HCT116 (cell line): ENCODE measurements around the gene ZNRF3. TPM values are rescaled to one million over a fixed set of nuclear protein-coding genes. Genes with fewer than 3 reads are reported as not detected.

Source experiments
- ATAC-seq: fragments of 200-7000 bp; cut with Tn5 transposase; 2 replicates; pipeline ENCODE4 v1.9.1; 2020; ENCODE audit warnings: mild to moderate bottlenecking, moderate library complexity
- BruUV-seq: library from RNA; stranded (reverse); fragments of 400-500 nt; replicated peaks from 2 replicates; lab custom pipeline; 2021; lab: Mats Ljungman, UMichigan
- CTCF ChIA-PET: fragments of 300-600 bp; sonication (Branson Sonifier 250); formaldehyde crosslinking; loops from one replicate; lab custom pipeline; 2021; ENCODE audit warnings: antibody characterized with exemption; lab: Charles Lee
- POLR2A ChIA-PET: fragments of 300-600, 350-600 bp; sonication (Branson Sonifier 250); formaldehyde crosslinking; loops from one replicate; lab custom pipeline; 2021; ENCODE audit warnings: antibody characterized with exemption; lab: Charles Lee
- RAD21 ChIA-PET, 2 experiments: fragments of 300-600 bp; sonication (Branson Sonifier 250); formaldehyde crosslinking; loops; one replicate each; lab custom pipeline; 2023; ENCODE audit warnings: low total read pairs in 2 of 2; ENCODE audit not compliant: uncharacterized antibody in 2 of 2, unreplicated experiment in 2 of 2, low non-redundant PET in 1 of 2; lab: Charles Lee
- DNase-seq: peaks from one replicate; pipeline ENCODE4 v3.0.0-alpha.2; 2010; ENCODE audit warnings: low read depth, low spot score
- H2AFZ ChIP-seq: fragments of 200-600 bp; shearing (Covaris generic), sonication (generic); 2 replicates; pipeline ENCODE4 v1.6.1; 2017; ENCODE audit warnings: low read depth, mixed run types, mixed read lengths, antibody characterized with exemption, low read length; ENCODE audit not compliant: poor library complexity, severe bottlenecking
- H3K27ac ChIP-seq: 2 replicates; pipeline ENCODE4 v1.5.1; 2012; ENCODE audit warnings: low read depth, low read length
- H3K27me3 ChIP-seq: fragments of 200-600 bp; sonication (generic); 2 replicates; pipeline ENCODE4 v1.6.1; 2016; ENCODE audit warnings: mixed run types, low read length, mixed read lengths; ENCODE audit not compliant: insufficient read depth
- H3K36me3 ChIP-seq, 2 experiments: fragments of 200-500 bp in 1 of 2; fragments of 200-600 bp in 1 of 2; sonication (Bioruptor generic) in 1 of 2; sonication (generic) in 1 of 2; 2 replicates each; pipeline versions ENCODE4 v1.5.1 to v1.6.1; 2014 to 2016; ENCODE audit warnings: low read length in 2 of 2, inconsistent platforms in 1 of 2, mixed read lengths in 1 of 2, mixed run types in 1 of 2; ENCODE audit not compliant: insufficient read depth in 2 of 2, control insufficient read depth in 1 of 2
- H3K4me1 ChIP-seq, 2 experiments: fragments of 200-600 bp in 1 of 2; sonication (generic) in 1 of 2; 2 replicates each; pipeline versions ENCODE4 v1.5.1 to v1.6.1; 2012 to 2017; ENCODE audit warnings: low read length in 2 of 2, inconsistent platforms in 1 of 2, mild to moderate bottlenecking in 1 of 2, mixed read lengths in 1 of 2, mixed run types in 1 of 2, moderate library complexity in 1 of 2; ENCODE audit not compliant: insufficient read depth in 2 of 2, control insufficient read depth in 1 of 2
- H3K4me2 ChIP-seq: fragments of 200-600 bp; sonication (generic); 2 replicates; pipeline ENCODE4 v1.6.1; 2017; ENCODE audit warnings: mixed run types, low read length, mixed read lengths
- H3K4me3 ChIP-seq, 2 experiments: fragments of 200-600 bp in 1 of 2; sonication (generic) in 1 of 2; replicated peaks in 1 of 2; 2 replicates each; pipeline ENCODE4 v1.5.1; 2011 to 2016; ENCODE audit warnings: low read length in 2 of 2, control low read depth in 1 of 2, low read depth in 1 of 2, mild to moderate bottlenecking in 1 of 2, mixed read lengths in 1 of 2, mixed run types in 1 of 2
- H3K79me2 ChIP-seq: fragments of 200-600 bp; sonication (generic); 2 replicates; pipeline ENCODE4 v1.6.1; 2017; ENCODE audit warnings: mild to moderate bottlenecking, mixed run types, low read length, moderate library complexity, mixed read lengths; ENCODE audit not compliant: insufficient read depth
- H3K9ac ChIP-seq: fragments of 200-600 bp; sonication (generic); 2 replicates; pipeline ENCODE4 v1.6.1; 2016; ENCODE audit warnings: low read length, mixed read lengths
- H3K9me2 ChIP-seq: fragments of 200-600 bp; sonication (generic), shearing (Covaris generic); 2 replicates; pipeline ENCODE4 v1.6.1; 2017; ENCODE audit warnings: mixed run types, mild to moderate bottlenecking, moderate library complexity; ENCODE audit not compliant: insufficient read depth
- H3K9me3 ChIP-seq, 2 experiments: fragments of 200-500 bp in 1 of 2; fragments of 200-600 bp in 1 of 2; sonication (Bioruptor generic) in 1 of 2; sonication (generic) in 1 of 2; 2 replicates each; pipeline ENCODE4 v1.6.1; 2014 to 2017; ENCODE audit warnings: low read length in 2 of 2, mixed read lengths in 2 of 2, inconsistent platforms in 1 of 2, low read depth in 1 of 2, mild to moderate bottlenecking in 1 of 2, mixed run types in 1 of 2, moderate library complexity in 1 of 2; ENCODE audit not compliant: control insufficient read depth in 1 of 2, insufficient read depth in 1 of 2
- H4K20me1 ChIP-seq: fragments of 200-600 bp; sonication (generic), shearing (Covaris generic); 2 replicates; pipeline ENCODE4 v1.6.1; 2017; ENCODE audit warnings: mixed run types, mild to moderate bottlenecking, moderate library complexity; ENCODE audit not compliant: insufficient read depth
- ATF3 ChIP-seq: IDR thresholded peaks from 2 replicates; pipeline ENCODE4 v1.6.1; 2012
- EGR1 ChIP-seq: IDR thresholded peaks from 2 replicates; pipeline ENCODE4 v1.6.1; 2012; ENCODE audit warnings: low read depth
- EZH2 ChIP-seq: fragments of 200-600 bp; sonication (generic); IDR thresholded peaks from 2 replicates; pipeline ENCODE4 v1.6.1; 2017; ENCODE audit warnings: antibody characterized with exemption, mixed run types
- JUND ChIP-seq: IDR thresholded peaks from 2 replicates; pipeline ENCODE4 v1.6.1; 2012
- POLR2A ChIP-seq: IDR thresholded peaks from 2 replicates; pipeline ENCODE4 v1.7.0; 2011; ENCODE audit warnings: borderline replicate concordance; ENCODE audit not compliant: insufficient read depth, insufficient read length; ENCODE audit errors: extremely low read depth
- POLR2AphosphoS5 ChIP-seq: IDR thresholded peaks from 2 replicates; pipeline ENCODE4 v1.6.1; 2011; ENCODE audit warnings: mild to moderate bottlenecking, low read depth, low read length, moderate library complexity
- RAD21 ChIP-seq: IDR thresholded peaks from 2 replicates; pipeline ENCODE4 v1.6.1; 2012; ENCODE audit warnings: low read depth, mild to moderate bottlenecking
- REST ChIP-seq: IDR thresholded peaks from 2 replicates; pipeline ENCODE4 v1.6.1; 2012; ENCODE audit warnings: low read depth
- SP1 ChIP-seq: IDR thresholded peaks from 2 replicates; pipeline ENCODE4 v1.6.1; 2012; ENCODE audit warnings: low read depth
- SRF ChIP-seq: IDR thresholded peaks from 2 replicates; pipeline ENCODE4 v1.6.1; 2012; ENCODE audit warnings: low read depth
- ZBTB33 ChIP-seq: IDR thresholded peaks from 2 replicates; pipeline ENCODE4 v1.6.1; 2011; ENCODE audit warnings: mild to moderate bottlenecking, low read length, moderate library complexity; ENCODE audit not compliant: insufficient replicate concordance; ENCODE audit errors: extremely low read depth
- ZNF274 ChIP-seq: fragments of 200-500 bp; sonication (Bioruptor generic); IDR thresholded peaks from 2 replicates; pipeline ENCODE4 v1.6.1; 2014; ENCODE audit warnings: mild to moderate bottlenecking, low read depth, low read length, inconsistent platforms
- intact Hi-C: fragments of 100-400 bp; cut with micrococcal nuclease; formaldehyde crosslinking; loops from 2 replicates; pipeline ENCODE4 v1.10.0; 2022
- total RNA-seq: library from RNA; stranded (reverse); gene quantifications from one replicate; pipeline ENCODE4 v1.2.1, GENCODE V29; 2021; ENCODE audit not compliant: unreplicated experiment
- TF ChIP-seq, protein P1 (sequence below): IDR thresholded peaks from 2 replicates; pipeline ENCODE4 v1.6.1; 2012

ZNRF3 gene
- total RNA-seq, 1 experiment from 2014 or later, result 12.2 TPM

- TF ChIP-seq ZNF274 (no peak), POLR2AphosphoS5 (no peak), POLR2A (no peak), EGR1 (no peak), ATF3 (no peak), JUND (no peak), SP1 (no peak), RAD21 (no peak), REST (no peak), SRF (no peak), ZBTB33 (no peak), EZH2 (no peak)
- TF ChIP-seq, protein P1, sequence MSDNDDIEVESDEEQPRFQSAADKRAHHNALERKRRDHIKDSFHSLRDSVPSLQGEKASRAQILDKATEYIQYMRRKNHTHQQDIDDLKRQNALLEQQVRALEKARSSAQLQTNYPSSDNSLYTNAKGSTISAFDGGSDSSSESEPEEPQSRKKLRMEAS, result no peak
- TF ChIP-seq, all 23 proteins: peak for 0
- ATAC-seq (no peak), DNase-seq (no peak)
- Histone ChIP-seq H3K9ac (no peak overlapping the region), H3K4me3 (no peak overlapping the region), H3K36me3 (no peaks in the 10 kb centered on the region), H4K20me1 (no peaks in the 10 kb centered on the region; the same call in 1 of the 2 replicates), H3K4me1 (peaks cover 3 to 10% of the 10 kb centered on the region in 2 experiments; a peak in 3 of 4 replicates), H3K79me2 (peaks cover 66% of the 10 kb centered on the region), H3K27me3 (no peaks in the 10 kb centered on the region), H2AFZ (no peak overlapping the region), H3K27ac (no peak overlapping the region), H3K9me2 (no peaks in the 10 kb centered on the region), H3K9me3 (no peaks in the 10 kb centered on the region), H3K4me2 (no peak overlapping the region)
- ChIA-PET RAD21 (no interaction called here), CTCF (interaction anchor here (1.7 kb wide), 1 partner anchor 9 kb away, joined by 3 read pairs; no protein-coding TSS in a partner anchor), POLR2A (no interaction called here)
- no TSS peak for BruUV-seq
- intact Hi-C loops, result no loop called here
Observed at GRCh38 chr22:28943501-28943879, 60.1 kb downstream of the ZNRF3 start.
